ENCODE measurements around the gene LRBA.

- no peak for TF ChIP-seq CTCF (IDR thresholded peaks at IDR 0.05)
- no peak for TF ChIP-seq POLR2A (IDR thresholded peaks at IDR 0.05; ENCODE audit: low read depth)
Measured at GRCh38 chr4:150328496-150328895, 686.6 kb downstream of the LRBA start.
